Right atrium auricular region (tissue), 2 donors: ENCODE data around the gene GGCX. TPM values are rescaled to one million over a fixed set of nuclear protein-coding genes. Genes with fewer than 3 reads are reported as not detected.
A peak's percentile ranks its signal among the peaks of the same experiment; 100 is the strongest.

Experiments
- DNase-seq: peaks from one replicate; pipeline ENCODE4 v3.0.0-alpha.2; 2019; ENCODE audit warnings: low spot score
- H3K27ac ChIP-seq, 2 donors: fragments of 200-600 bp; sonication (generic); 1 replicate in 1 of 2; 2 replicates in 1 of 2; pipeline ENCODE4 v1.5.1; 2016 to 2019
- H3K27me3 ChIP-seq, 2 donors: fragments of 200-600 bp; sonication (generic); one replicate each; pipeline versions ENCODE4 v1.5.1 to v1.6.0; 2017 to 2019
- H3K36me3 ChIP-seq: fragments of 200-600 bp; sonication (generic); one replicate; pipeline ENCODE4 v1.5.1; 2016
- H3K4me1 ChIP-seq, 2 donors: fragments of 200-600 bp; sonication (generic); one replicate each; pipeline versions ENCODE4 v1.5.1 to v1.6.0; 2017 to 2019
- H3K4me3 ChIP-seq, 2 donors: fragments of 200-600 bp; sonication (generic); 1 replicate in 1 of 2; 2 replicates in 1 of 2; pipeline ENCODE4 v1.5.1; 2017 to 2019; ENCODE audit warnings: mild to moderate bottlenecking in 1 of 2, moderate library complexity in 1 of 2
- H3K9me3 ChIP-seq, 2 donors: fragments of 200-600 bp; sonication (generic); one replicate each; pipeline ENCODE4 v1.5.1; 2019
- total RNA-seq, 2 donors: library from RNA; depleted of rRNA; stranded (reverse); fragments of >200 nt; gene quantifications; one replicate each; pipeline ENCODE4 v1.1.0, GENCODE V29; 2016
- TF ChIP-seq, protein P1 (sequence below), 2 donors: fragments of 200-600 bp; sonication (generic); IDR thresholded peaks; one replicate each; pipeline ENCODE4 v1.5.1; 2019; ENCODE audit warnings: antibody characterized with exemption in 2 of 2

The GGCX gene
- total RNA-seq, 2 donors from 2014 or later: 18.0 to 23.3 TPM

DNA sequence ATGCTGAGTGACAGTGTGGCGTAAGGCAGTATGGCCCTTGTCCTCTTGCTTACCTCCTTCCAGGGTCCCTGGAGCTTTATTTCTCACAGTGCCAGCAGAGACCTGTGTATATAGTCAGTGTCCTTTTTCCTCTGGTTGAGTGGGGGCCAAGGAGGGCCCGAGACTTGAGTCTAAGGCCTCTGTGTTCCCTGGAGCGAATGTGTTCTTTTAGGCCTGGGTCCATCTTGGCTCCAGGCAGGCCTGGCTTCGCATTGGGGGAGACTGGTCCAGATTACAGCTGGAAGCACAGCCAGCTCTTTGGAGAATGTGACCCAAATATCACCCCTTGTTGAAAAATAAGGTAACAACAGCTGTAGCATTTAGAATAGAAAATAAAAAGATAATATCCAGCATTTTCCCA is 27.9 kb upstream of the GGCX start:
- Histone ChIP-seq H3K27ac (peak overlapping the region; percentile 66 to 79), H3K36me3 (no peaks in the 10 kb centered on the region), H3K4me3 (no peak overlapping the region), H3K4me1 (peaks cover 4 to 81% of the 10 kb centered on the region in 2 donors), H3K9me3 (no peaks in the 10 kb centered on the region), H3K27me3 (no peaks in the 10 kb centered on the region)
- TF ChIP-seq, protein P1, sequence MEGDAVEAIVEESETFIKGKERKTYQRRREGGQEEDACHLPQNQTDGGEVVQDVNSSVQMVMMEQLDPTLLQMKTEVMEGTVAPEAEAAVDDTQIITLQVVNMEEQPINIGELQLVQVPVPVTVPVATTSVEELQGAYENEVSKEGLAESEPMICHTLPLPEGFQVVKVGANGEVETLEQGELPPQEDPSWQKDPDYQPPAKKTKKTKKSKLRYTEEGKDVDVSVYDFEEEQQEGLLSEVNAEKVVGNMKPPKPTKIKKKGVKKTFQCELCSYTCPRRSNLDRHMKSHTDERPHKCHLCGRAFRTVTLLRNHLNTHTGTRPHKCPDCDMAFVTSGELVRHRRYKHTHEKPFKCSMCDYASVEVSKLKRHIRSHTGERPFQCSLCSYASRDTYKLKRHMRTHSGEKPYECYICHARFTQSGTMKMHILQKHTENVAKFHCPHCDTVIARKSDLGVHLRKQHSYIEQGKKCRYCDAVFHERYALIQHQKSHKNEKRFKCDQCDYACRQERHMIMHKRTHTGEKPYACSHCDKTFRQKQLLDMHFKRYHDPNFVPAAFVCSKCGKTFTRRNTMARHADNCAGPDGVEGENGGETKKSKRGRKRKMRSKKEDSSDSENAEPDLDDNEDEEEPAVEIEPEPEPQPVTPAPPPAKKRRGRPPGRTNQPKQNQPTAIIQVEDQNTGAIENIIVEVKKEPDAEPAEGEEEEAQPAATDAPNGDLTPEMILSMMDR (IDR thresholded peaks at IDR 0.05): no peak
- DNase-seq: no peak

DNA sequence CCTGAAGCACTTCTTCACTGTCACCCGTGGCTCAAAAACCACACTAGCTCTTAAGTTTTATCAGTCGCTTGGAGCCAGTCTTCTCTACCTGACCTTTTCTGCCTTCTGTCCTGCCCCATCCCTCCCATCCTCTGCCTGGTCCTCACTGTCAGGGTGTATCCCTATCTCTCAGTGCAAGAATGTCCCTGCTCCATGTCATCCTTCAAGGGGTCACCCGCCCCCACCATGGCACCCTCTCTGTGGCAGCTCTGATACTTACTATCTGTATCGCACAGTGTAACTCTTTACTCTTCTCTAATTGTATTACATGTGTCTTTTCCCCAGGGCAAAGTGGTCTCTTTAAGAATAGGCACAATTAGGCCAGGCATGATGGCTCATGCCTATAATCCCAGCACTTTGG is 27.4 kb upstream of the GGCX start:
- TF ChIP-seq, protein P1 (IDR thresholded peaks at IDR 0.05): no peak
- no peak for DNase-seq
- H3K9me3 ChIP-seq: no peaks in the 10 kb centered on the region
- H3K27me3 ChIP-seq: no peaks in the 10 kb centered on the region
- H3K27ac ChIP-seq: peak overlapping the region; percentile 66 to 79
- H3K36me3 ChIP-seq: no peaks in the 10 kb centered on the region
- H3K4me1 ChIP-seq: peaks cover 4 to 83% of the 10 kb centered on the region in 2 donors
- H3K4me3 ChIP-seq: no peak overlapping the region

DNA sequence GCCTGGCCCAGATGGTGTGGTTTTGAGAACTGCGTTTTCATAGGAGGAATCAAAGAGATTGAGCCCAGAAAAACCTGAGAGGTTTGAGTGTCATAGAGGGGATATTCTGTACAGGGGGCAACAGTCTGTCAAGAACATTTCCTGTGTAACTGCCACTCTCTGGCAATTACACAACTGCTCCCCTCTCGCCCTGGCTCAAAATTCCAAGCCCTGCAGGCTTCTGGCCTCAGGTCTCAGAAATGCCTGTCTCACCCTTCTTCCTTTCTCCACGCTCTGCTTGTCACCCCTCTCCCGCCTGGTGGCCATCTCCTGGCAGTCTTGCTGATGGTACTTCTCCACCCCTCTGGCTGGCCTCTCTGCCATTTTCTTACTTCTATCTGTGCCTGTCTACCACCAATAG is 26.9 kb upstream of the GGCX start:
- TF ChIP-seq, protein P1 (IDR thresholded peaks at IDR 0.05): no peak
- peaks cover 4 to 83% of the 10 kb centered on the region in 2 donors for H3K4me1 ChIP-seq
- H3K27me3 ChIP-seq: no peaks in the 10 kb centered on the region
- no peaks in the 10 kb centered on the region for H3K36me3 ChIP-seq
- no peak for DNase-seq
- H3K27ac ChIP-seq: peak overlapping the region; percentile 66 to 79
- H3K4me3 ChIP-seq: no peak overlapping the region
- H3K9me3 ChIP-seq: no peaks in the 10 kb centered on the region

DNA sequence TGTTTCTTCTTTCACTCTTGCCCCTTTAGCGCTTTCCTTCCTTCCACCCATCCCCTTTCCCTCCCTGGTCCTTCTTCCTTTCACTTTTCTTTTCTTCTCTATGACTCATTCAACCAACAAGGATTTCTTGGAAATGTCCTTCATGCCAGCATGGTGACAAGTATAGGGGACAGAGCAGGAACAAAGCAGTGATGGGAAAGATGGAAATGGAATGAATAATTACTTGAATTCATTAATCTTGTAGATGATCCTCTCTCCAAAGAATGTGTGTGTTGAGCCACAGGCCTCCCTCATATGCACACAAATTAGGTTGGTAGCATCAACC is 24.4 kb upstream of the GGCX start:
- Histone ChIP-seq H3K27me3 (no peaks in the 10 kb centered on the region), H3K4me1 (peaks cover 4 to 67% of the 10 kb centered on the region in 2 donors), H3K36me3 (no peaks in the 10 kb centered on the region), H3K9me3 (no peaks in the 10 kb centered on the region), H3K27ac (peak overlapping the region; percentile 90 to 98), H3K4me3 (peak overlapping the region in 1 of 2 donors; percentile 68)
- TF ChIP-seq, protein P1 (IDR thresholded peaks at IDR 0.05): no peak
- no peak for DNase-seq

GRCh38 chr2:85584857-85585780 is 23.8 kb upstream of the GGCX start:
- Histone ChIP-seq H3K9me3 (no peaks in the 10 kb centered on the region), H3K36me3 (no peaks in the 10 kb centered on the region), H3K27ac (peak overlapping the region; percentile 90 to 98), H3K4me1 (peaks cover 4 to 63% of the 10 kb centered on the region in 2 donors), H3K4me3 (peak overlapping the region; percentile 63 to 68), H3K27me3 (no peaks in the 10 kb centered on the region)
- TF ChIP-seq, protein P1 (IDR thresholded peaks at IDR 0.05): no peak
- DNase-seq: peak; percentile 75
